Measurements from ENCODE around the gene VIL1. TPM values are rescaled to one million over a fixed set of nuclear protein-coding genes. Genes with fewer than 3 reads are reported as not detected.

The VIL1 gene
- total RNA-seq, 1 donor from 2014 or later: not detected

- H3K4me3 ChIP-seq: no peak overlapping the region
- no peak for TF ChIP-seq CTCF (IDR thresholded peaks at IDR 0.05)
- no peak overlapping the region for H3K27ac ChIP-seq
- intact Hi-C loops (cut with DNase I): no loop called here
- H3K27me3 ChIP-seq: no peaks in the 10 kb centered on the region
- H3K9me3 ChIP-seq: no peaks in the 10 kb centered on the region
- H3K4me1 ChIP-seq: peaks cover 0 to 13% of the 10 kb centered on the region in 2 donors
- no peaks in the 10 kb centered on the region for H3K36me3 ChIP-seq
- DNase-seq (ENCODE audit: low spot score in 2 of 2): peak in 1 of 2 donors; percentile 46
Measured at GRCh38 chr2:218392459-218392858, 26.5 kb upstream of the VIL1 start.

- Histone ChIP-seq H3K4me3 (no peak overlapping the region), H3K27ac (no peak overlapping the region), H3K4me1 (peaks cover 0 to 9% of the 10 kb centered on the region in 2 donors), H3K27me3 (no peaks in the 10 kb centered on the region), H3K36me3 (no peaks in the 10 kb centered on the region), H3K9me3 (no peaks in the 10 kb centered on the region)
- DNase-seq (ENCODE audit: low spot score in 2 of 2): peak in 1 of 2 donors; percentile 58
- intact Hi-C loops (cut with DNase I): no loop called here
- no peak for TF ChIP-seq CTCF (IDR thresholded peaks at IDR 0.05)
Measured at GRCh38 chr2:218392891-218393462, 25.9 kb upstream of the VIL1 start.

DNA sequence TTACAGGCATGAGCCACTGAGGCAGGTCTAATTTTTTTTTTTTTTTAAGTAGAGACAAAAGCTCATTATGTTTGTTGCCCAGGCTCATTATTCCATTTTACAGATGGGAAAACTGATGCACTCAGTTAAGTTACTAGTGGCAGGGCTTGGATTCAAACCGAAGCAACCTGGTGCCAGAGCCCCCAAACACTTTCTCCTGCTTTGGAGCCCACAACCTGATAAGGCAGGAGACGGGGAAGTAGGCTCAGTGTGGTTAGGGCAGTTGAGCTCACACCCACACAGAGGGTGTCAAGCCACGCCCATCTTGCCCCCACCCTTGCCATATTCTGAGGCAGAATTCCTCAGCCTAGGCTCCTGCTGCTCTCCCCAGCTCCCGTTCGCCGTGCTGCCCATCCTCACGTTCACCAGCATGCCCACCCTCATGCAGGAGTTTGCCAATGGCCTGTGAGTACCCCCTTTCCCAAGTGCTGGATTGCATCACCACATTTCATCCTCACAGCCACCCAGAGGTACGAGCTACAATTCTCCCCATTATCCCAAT is 25.1 kb upstream of the VIL1 start:
- H3K9me3 ChIP-seq: no peaks in the 10 kb centered on the region
- no peak for TF ChIP-seq CTCF (IDR thresholded peaks at IDR 0.05)
- intact Hi-C loops (cut with DNase I): loop anchor here (2.0 kb wide), 1 partner anchor 27 kb away; no protein-coding TSS in a partner anchor
- no peak overlapping the region for H3K27ac ChIP-seq
- no peaks in the 10 kb centered on the region for H3K27me3 ChIP-seq
- DNase-seq (ENCODE audit: low spot score in 2 of 2): peak in 1 of 2 donors; percentile 53
- H3K4me1 ChIP-seq: peaks cover 0 to 9% of the 10 kb centered on the region in 2 donors
- no peaks in the 10 kb centered on the region for H3K36me3 ChIP-seq
- H3K4me3 ChIP-seq: no peak overlapping the region

DNA sequence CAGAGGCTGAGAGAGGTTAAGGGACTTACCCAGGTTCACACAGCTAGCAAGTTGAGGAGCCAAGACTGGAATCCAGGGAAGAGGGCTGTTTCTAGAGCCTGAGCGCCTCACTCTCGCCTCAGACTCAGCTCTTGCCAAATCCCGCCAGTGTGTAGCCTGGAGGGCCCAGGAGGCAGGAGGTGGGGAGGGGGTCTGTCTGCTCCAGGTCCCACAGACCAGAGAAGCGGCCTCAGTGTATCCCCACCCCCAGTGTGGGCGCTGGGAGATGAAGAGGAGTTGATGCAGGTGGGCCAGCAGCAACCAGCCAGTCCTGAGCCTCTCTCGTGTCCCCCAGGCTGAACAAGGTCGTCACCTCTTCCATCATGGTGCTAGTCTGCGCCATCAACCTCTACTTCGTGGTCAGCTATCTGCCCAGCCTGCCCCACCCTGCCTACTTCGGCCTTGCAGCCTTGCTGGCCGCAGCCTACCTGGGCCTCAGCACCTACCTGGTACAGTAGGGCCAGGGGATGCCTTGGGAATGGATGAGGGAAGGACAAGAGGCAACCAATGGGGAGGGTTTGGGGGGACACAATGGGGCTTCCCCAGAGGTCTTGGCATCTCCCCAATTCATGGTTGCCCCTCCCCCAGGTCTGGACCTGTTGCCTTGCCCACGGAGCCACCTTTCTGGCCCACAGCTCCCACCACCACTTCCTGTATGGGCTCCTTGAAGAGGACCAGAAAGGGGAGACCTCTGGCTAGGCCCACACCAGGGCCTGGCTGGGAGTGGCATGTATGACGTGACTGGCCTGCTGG is 24.4 kb upstream of the VIL1 start:
- Histone ChIP-seq H3K27me3 (no peaks in the 10 kb centered on the region), H3K27ac (no peak overlapping the region), H3K4me1 (peaks cover 0 to 9% of the 10 kb centered on the region in 2 donors), H3K9me3 (no peaks in the 10 kb centered on the region), H3K4me3 (no peak overlapping the region), H3K36me3 (no peaks in the 10 kb centered on the region)
- intact Hi-C loops (cut with DNase I): loop anchor here (2.0 kb wide), 1 partner anchor 28 kb away; no protein-coding TSS in a partner anchor
- TF ChIP-seq CTCF (IDR thresholded peaks at IDR 0.05): no peak
- DNase-seq (ENCODE audit: low spot score in 2 of 2): peak in 1 of 2 donors; percentile 70

DNA sequence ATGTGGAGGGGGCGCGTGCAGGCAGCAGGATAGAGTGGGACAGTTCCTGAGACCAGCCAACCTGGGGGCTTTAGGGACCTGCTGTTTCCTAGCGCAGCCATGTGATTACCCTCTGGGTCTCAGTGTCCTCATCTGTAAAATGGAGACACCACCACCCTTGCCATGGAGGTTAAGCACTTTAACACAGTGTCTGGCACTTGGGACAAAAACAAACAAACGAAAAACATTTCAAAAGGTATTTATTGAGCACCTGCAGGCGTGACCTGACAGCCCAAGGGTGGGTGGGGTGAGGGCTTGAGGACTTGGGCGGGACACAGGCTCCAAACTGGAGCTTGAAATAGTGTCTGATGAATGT is 23.9 kb upstream of the VIL1 start:
- H3K9me3 ChIP-seq: no peaks in the 10 kb centered on the region
- intact Hi-C loops (cut with DNase I): loop anchor here (2.0 kb wide), 1 partner anchor 28 kb away; no protein-coding TSS in a partner anchor
- H3K27me3 ChIP-seq: no peaks in the 10 kb centered on the region
- no peak overlapping the region for H3K4me3 ChIP-seq
- no peak for TF ChIP-seq CTCF (IDR thresholded peaks at IDR 0.05)
- H3K27ac ChIP-seq: peak overlapping the region; percentile 98
- peaks cover 0 to 9% of the 10 kb centered on the region in 2 donors for H3K4me1 ChIP-seq
- no peak for DNase-seq (ENCODE audit: low spot score in 2 of 2)
- no peaks in the 10 kb centered on the region for H3K36me3 ChIP-seq
